Rectal smooth muscle tissue (tissue), 1 donor: ENCODE results near the gene EXO1.
A peak's percentile ranks its signal among the peaks of the same experiment; 100 is the strongest.
"Not testable (repeated sequence)": the region's sequence is repeated elsewhere in the genome, so short reads cannot be mapped to it uniquely, and the experiment has no call there.

ENCODE experiments used
- H3K27ac ChIP-seq: one replicate; pipeline ENCODE4 v1.7.0; 2013; ENCODE audit warnings: low read depth, low read length, inconsistent platforms
- H3K27me3 ChIP-seq: one replicate; pipeline ENCODE4 v1.7.0; 2013; ENCODE audit warnings: low read length; ENCODE audit not compliant: control insufficient read depth, insufficient read depth
- H3K36me3 ChIP-seq: one replicate; pipeline ENCODE4 v1.7.0; 2013; ENCODE audit warnings: low read length; ENCODE audit not compliant: control insufficient read depth, insufficient read depth
- H3K4me1 ChIP-seq: one replicate; pipeline ENCODE4 v1.7.0; 2013; ENCODE audit warnings: low read length; ENCODE audit not compliant: control insufficient read depth, insufficient read depth
- H3K4me3 ChIP-seq: one replicate; pipeline ENCODE4 v1.7.0; 2013; ENCODE audit warnings: low read length
- H3K9ac ChIP-seq: one replicate; pipeline ENCODE4 v1.7.0; 2013; ENCODE audit warnings: low read length

Gene EXO1

GRCh38 chr1:241847796-241848685, at the start of gene EXO1:
Gene EXO1, plus strand, starts transcription at chr1:241848204. Its CDS starts 2,222 bp downstream, at chr1:241850426.
- peaks cover 4% of the 10 kb centered on the region for H3K4me1 ChIP-seq
- H3K9ac ChIP-seq, result no peak within 1 kb of the TSS

DNA sequence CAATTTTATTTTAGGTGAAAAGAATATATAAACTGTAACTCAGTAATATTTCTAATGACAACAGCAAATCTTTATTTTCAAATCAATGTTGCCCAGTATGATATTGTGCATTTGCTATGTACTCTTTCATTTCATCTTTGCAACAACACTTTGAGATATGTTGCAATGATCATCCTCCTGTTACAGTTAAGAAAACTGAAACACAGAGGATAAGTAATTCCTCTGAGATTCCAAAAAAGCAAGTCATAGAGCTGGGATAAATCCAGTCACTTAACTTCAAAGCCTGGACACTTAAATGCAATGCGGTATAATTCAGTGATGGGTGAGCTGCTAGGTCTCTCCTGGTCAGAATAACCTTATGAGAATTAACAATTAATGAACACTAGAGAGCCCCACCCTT, 48.6 kb upstream of the EXO1 start:
- Histone ChIP-seq H3K4me3 (no peak overlapping the region), H3K4me1 (no peaks in the 10 kb centered on the region), H3K27me3 (no peaks in the 10 kb centered on the region), H3K9ac (no peak overlapping the region), H3K27ac (no peak overlapping the region), H3K36me3 (no peaks in the 10 kb centered on the region)

More at GRCh38 chr1:241847796-241848685, at the start of gene EXO1:
- peak within 1 kb of the TSS; percentile 81 for H3K4me3 ChIP-seq
- no peaks in the 10 kb centered on the region for H3K27me3 ChIP-seq
- H3K27ac ChIP-seq, result peak within 1 kb of the TSS; percentile 98
- no peaks in the 10 kb centered on the region for H3K36me3 ChIP-seq

GRCh38 chr1:241800640-241801039, 47.4 kb upstream of the EXO1 start:
- Histone ChIP-seq H3K27me3 (no peaks in the 10 kb centered on the region), H3K27ac (no peak overlapping the region)

DNA sequence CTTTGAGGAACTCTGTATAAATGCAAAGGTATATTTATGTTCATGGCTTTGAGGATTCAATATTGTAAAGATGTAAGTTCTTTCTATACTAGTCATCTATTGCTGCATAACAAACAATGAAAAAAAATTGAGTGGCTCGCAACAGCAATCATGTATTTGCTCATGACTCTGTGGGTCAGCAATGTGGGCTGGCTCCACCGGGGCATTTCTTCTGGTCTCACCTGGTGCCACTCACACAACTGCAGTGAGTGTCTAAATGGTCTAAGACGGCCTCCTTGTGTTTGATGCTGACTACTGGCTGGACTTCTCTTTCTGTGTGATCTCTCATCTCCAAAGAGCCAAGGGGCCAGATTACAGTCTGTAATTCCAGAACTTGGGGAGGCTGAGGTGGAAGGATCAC, 45.1 kb upstream of the EXO1 start:
- Histone ChIP-seq H3K4me1 (no peaks in the 10 kb centered on the region), H3K27ac (no peak overlapping the region), H3K9ac (no peak overlapping the region), H3K36me3 (no peaks in the 10 kb centered on the region), H3K4me3 (no peak overlapping the region), H3K27me3 (no peaks in the 10 kb centered on the region)

More at GRCh38 chr1:241800640-241801039, 47.4 kb upstream of the EXO1 start:
- H3K4me1 ChIP-seq, result no peaks in the 10 kb centered on the region
- no peak overlapping the region for H3K4me3 ChIP-seq
- H3K9ac ChIP-seq, result no peak overlapping the region
- no peaks in the 10 kb centered on the region for H3K36me3 ChIP-seq

DNA sequence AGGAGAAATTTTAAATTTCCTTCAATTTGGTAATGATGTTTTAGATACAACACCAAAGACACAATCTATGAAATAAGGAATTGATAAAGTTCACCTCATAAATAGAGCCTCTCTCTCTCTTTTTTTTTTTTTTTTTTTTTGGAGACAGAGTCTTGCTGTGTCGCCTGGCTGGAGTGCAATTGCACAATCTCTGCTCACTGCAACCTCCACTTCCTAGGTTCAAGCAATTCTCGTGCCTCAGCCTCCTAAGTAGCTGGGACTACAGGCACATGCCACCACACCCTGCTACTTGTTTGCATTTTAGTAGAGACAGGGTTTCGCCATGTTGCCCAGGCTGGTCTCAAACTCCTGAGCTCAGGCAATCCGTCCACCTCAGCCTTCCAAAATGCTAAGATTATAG, 43.3 kb upstream of the EXO1 start:
- not testable (repeated sequence) for H3K4me3 ChIP-seq, H3K9ac ChIP-seq, H3K4me1 ChIP-seq, H3K27me3 ChIP-seq, H3K27ac ChIP-seq, H3K36me3 ChIP-seq

DNA sequence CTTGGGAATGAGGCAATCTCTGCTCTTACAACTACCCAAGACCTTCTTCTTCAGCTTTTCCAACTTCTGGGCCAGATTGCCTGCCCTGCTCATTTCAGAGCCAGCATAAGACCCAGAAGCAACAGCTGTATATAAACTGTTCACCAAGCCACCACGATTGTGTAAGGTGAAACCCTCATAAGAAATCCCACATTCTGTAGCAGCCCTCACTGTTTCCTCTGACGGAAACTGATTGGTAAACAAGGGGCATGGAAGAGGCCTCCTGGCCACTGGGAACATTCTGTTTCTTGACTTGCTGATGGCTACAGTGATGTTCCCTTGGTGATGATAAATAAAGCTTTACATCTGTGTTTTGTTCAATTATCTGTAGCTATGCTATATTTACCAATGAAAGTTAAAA, 39.7 kb upstream of the EXO1 start:
- Histone ChIP-seq H3K27me3 (no peaks in the 10 kb centered on the region), H3K9ac (no peak overlapping the region), H3K27ac (no peak overlapping the region), H3K4me3 (no peak overlapping the region), H3K36me3 (no peaks in the 10 kb centered on the region), H3K4me1 (no peaks in the 10 kb centered on the region)

DNA sequence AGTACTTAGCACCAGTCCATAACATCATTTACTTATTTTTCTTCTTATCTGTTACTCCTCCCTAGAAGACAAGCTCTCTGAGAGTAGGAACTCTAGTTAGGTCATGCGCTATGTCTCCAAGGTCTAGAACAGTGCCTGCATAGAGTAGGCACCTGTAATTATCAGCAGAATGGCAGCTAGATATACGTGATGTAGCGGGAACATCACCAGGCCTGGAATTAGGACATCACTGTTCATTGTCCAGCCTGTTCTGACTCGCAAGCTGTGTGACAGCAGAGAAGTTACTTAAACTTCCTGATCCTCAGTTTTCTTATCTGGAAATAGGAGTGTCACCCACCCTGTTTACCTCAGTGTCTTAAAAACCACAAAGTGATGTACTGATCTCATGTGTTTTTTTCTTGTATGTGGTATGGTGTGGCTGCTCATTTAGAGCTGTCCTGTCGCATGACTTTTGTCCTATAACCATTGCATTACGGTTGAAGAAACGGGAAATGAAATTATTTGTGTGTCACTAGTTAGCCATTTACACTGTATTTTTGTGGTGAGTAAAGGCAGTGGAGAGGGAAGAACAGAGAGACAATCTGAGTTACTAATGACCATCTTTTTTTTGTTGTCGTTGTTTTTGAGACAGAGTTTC, 37.1 kb upstream of the EXO1 start:
- no peak overlapping the region for H3K9ac ChIP-seq
- no peaks in the 10 kb centered on the region for H3K36me3 ChIP-seq
- H3K27ac ChIP-seq, result no peak overlapping the region
- no peaks in the 10 kb centered on the region for H3K27me3 ChIP-seq
- H3K4me3 ChIP-seq, result no peak overlapping the region
- H3K4me1 ChIP-seq, result no peaks in the 10 kb centered on the region

DNA sequence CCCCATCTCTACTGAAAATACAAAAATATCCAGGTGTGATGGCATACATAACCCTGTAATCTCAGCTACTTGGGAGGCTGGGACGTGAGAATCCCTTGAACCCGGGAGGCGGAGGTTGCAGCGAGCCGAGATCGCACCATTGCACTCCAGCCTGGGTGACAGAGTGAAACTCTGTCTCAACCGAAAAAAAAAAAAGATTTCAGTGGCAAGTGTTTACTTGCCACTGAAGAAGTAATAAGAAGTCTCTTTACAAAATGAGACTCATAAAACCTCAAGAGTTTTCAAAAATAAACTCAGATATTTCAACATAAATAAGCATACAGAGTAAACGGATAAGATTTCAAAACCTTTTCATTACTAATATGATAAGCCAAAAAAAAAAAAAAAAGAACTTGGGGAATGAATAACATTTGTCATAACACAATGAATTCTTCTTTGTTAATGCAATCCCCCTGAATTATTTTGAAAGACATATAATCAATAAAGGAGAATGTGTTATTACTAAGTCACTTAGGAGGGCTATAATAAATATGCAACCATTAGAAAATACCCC, 34.2 kb upstream of the EXO1 start:
- Histone ChIP-seq H3K27ac (no peak overlapping the region), H3K27me3 (no peaks in the 10 kb centered on the region), H3K9ac (no peak overlapping the region), H3K36me3 (no peaks in the 10 kb centered on the region), H3K4me1 (no peaks in the 10 kb centered on the region), H3K4me3 (no peak overlapping the region)

DNA sequence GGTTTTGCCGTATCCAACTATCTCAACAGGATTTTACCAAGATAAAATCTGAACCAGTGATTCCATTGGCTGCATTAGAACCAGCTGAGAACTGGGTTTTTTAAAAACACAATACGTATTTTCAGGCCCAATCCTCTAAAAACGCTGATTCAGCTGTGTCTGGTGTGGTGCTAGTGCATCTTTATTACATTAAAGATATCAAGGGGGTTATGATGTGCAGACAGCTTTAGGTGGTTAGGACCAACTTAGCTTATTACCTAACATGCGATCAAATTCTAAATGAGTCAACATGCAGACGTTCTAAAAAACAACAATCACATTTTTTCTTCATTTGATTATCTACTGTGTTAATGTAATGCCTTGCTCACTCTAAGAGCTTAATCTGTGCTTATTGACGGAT, 32.0 kb upstream of the EXO1 start:
- H3K9ac ChIP-seq, result no peak overlapping the region
- H3K27ac ChIP-seq, result no peak overlapping the region
- no peak overlapping the region for H3K4me3 ChIP-seq
- H3K4me1 ChIP-seq, result no peaks in the 10 kb centered on the region
- H3K27me3 ChIP-seq, result no peaks in the 10 kb centered on the region
- H3K36me3 ChIP-seq, result no peaks in the 10 kb centered on the region

DNA sequence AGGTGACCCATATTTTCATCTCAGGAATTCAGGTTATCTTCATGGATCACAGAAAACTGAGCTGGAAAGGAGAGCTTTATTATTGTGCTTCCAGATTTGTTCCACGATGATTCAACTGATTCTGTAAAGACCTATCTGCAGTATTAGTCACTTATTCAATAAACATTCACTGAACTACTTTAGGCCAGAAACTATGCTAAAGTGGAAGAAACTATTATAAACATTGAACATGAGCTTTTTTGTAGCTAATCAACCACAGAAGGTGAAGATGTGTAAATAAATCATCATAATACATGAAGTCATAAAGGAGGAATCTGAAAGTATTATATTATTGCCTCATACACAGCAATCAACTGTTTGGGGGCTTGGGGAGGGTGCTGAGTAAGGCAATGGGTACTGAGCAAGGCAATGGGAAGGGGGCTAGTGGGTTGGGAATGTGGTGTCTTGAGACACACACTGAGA, 30.6 kb upstream of the EXO1 start:
- H3K9ac ChIP-seq, result no peak overlapping the region
- H3K4me3 ChIP-seq, result no peak overlapping the region
- H3K4me1 ChIP-seq, result no peaks in the 10 kb centered on the region
- H3K36me3 ChIP-seq, result no peaks in the 10 kb centered on the region
- H3K27ac ChIP-seq, result no peak overlapping the region
- H3K27me3 ChIP-seq, result no peaks in the 10 kb centered on the region

- Histone ChIP-seq H3K9ac (no peak overlapping the region), H3K4me1 (no peaks in the 10 kb centered on the region), H3K27ac (no peak overlapping the region), H3K27me3 (no peaks in the 10 kb centered on the region), H3K4me3 (no peak overlapping the region), H3K36me3 (no peaks in the 10 kb centered on the region)
These were observed 29.9 kb upstream of the EXO1 start for GRCh38 chr1:241817956-241818612.

DNA sequence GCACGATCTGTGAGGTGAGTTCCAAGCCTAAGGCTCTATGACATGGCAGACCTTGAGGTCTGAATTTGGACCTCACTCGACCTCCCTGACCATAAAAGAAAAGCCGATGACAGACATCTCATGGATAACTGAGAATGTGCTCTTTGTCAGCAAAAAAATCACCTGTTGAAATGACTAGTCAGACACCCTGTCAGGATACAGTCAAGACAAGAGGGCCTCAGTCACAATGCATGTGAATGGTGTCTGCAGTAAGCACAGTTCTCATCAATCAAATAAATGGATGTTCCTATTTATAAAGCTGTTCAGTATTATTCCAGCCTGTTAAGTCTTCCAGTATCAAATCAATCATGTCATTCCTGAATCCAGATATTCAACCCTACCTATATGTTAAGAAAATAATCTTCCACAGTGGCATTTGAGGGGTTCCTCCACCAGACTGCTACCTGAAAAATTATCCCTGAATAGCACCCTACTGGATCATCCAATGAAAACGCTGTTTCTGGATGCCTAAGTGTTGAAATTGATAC, 28.6 kb upstream of the EXO1 start:
- Histone ChIP-seq H3K27me3 (no peaks in the 10 kb centered on the region), H3K36me3 (no peaks in the 10 kb centered on the region), H3K4me3 (no peak overlapping the region), H3K27ac (no peak overlapping the region), H3K4me1 (no peaks in the 10 kb centered on the region), H3K9ac (no peak overlapping the region)
